Measurements from ENCODE around the gene FARP2.
"Not testable (repeated sequence)": the region's sequence is repeated elsewhere in the genome, so short reads cannot be mapped to it uniquely, and the experiment has no call there.

Gene FARP2

DNA sequence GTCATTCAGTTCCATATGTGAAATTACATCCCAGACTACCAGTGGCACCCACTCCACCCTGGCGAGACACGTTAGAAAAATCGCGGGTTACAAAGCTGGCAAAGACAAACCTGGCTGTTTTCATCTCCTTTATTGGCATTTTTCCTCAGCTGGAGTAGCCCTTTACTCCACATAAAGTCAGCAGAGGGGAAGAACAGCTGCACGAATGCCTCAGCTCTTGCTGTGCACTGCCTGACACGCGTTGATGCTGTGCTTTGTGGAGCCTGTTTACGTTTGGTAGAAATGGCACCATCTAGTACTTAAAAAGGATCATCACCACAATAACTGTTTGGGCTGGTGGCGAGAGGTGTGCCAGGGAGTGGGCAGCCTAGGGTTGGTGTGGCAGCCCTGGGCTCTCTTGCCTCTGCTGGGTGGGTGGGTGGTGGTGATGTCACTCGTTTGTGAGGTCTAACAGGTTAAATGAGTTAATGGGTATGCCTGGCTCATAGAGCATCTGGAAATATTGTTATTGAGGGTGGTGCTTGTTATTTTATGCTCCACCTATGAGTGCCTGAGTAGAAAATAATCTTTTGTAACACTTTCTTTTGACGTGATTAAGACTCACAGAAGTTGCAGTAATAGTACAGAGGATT is 16.4 kb downstream of the FARP2 start:
- no peak for DNase-seq (ENCODE audit: low read depth)

- no peak for DNase-seq (ENCODE audit: low read depth)
Observed at GRCh38 chr2:241373446-241373845, 17.4 kb downstream of the FARP2 start.

DNA sequence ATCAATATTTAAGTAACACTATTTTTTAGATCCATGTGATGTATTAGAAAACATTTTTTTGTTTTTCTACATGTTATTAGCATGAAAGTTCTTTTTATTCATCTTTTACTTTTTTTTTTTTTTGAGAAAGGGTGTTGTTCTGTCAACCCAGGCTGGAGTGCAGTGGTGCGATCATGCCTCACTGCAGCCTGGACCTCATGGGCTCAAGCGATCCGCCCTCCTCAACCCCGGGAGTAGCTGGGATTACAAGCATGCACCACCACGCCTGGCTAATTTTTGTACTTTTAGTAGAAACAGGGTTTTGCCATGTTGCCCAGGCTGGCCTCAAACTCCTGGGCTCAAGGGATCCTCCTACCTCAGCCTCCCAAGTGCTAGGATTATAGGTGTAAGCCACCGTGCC is 17.8 kb downstream of the FARP2 start:
- DNase-seq (ENCODE audit: low read depth) = not testable (repeated sequence)

- no peak for DNase-seq (ENCODE audit: low read depth)
Observed at GRCh38 chr2:241375300-241375699, 19.2 kb downstream of the FARP2 start.

DNA sequence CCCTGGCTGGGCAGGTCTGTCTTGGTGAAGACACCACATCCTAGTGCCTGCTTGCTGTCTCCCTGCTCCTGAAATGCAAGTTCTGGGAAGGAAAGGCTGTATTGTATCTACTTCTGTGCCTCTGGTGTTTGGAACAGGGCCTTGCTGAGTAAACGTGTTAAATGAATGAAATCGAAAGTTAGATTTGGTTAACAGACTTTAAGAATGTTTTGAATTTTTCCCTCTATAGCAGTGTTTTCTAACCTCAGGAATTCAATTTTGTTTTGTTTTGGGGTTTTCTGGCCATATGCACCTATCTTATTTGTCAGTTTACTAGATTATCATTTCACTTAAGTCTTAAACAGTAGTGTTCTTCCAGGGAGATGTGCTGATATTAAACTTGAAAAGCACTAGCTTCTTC is 20.7 kb downstream of the FARP2 start:
- DNase-seq (ENCODE audit: low read depth) = no peak

DNA sequence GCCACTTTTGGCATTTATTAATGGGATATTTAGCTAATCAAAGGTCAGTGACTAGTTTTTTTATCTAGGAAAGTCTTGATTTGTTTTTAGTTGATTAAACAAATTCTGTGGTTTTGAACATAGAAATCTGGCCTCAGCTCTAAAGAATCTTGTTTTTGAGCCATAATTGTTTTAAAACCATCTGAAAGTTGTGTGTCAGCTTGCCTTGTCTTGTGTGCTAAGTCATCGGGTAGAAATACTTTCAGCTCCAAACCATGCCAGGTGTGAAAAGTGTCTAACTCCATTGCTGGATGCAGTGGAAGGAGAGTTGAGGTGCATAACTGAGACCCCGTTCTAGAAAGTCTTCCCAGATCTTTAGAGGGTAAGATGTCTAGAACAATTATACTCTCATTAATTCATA is 22.7 kb downstream of the FARP2 start:
- DNase-seq (ENCODE audit: low read depth) = no peak

DNA sequence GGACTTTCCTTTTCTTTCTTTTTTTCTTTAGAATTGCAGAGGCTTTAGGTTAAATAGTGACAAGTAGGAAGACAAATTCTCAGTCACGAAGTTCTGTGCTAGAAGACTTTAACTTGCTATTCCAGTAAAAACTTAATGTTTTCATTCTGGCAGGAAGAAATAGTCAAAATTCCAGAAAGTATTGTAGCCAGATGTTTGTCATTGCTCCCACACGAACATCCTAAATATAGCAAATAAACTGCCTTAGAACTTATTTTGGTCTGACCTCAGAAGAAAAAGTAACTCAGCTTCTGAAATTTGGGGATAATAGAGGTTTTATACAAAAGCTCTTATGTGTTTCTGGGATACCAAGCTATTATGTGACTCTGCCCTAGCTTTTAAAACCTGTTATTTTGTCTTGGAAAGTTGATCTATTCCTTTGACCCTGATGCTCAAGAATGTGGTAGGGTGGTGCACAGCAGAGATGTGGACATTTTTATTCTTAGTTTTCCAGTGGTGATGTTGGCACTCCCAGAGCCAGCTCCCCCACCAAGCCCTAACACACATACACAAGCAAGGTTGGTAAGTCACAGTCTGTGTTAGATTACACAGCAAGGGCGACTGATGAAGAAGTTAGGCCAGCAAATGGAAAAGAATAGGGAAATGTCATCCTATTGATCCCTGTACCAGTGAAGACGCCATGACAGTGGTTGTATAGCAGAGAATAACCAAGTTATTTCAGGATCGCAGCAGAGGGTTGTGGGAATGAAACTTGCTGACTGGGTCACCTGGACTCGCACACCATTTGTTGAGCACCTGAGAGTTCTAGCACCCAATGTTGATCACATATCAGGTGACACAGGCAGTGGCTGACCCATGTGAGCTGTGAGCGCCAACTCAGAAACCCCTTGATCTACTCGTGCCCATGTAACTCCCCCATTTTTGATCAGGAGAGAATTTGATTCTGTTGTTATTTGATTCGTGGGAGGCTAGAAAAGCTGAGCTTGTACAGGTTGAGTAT is 23.7 kb downstream of the FARP2 start:
- no peak for DNase-seq (ENCODE audit: low read depth)

GRCh38 chr2:241381872-241382271 is 25.8 kb downstream of the FARP2 start:
- DNase-seq (ENCODE audit: low read depth) = no peak

DNA sequence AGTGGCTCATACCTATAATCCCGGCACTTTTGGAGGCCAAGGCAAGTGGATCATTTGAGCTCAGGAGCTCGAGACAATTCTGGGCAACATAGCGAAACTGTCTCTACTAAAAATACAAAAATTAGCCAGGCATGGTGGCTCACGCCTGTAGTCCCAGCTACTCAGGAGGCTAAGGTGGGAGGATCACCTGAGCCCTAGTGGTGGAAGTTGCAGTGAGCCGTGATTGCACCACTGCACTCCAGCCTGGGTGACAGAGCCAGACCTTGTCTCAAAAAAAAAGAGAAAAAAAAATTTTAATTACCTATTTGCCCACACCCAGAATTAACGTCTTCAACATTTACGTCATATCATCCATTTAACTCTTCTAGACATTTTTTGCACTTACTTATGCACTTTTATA is 29.4 kb downstream of the FARP2 start:
- DNase-seq (ENCODE audit: low read depth) = not testable (repeated sequence)

DNA sequence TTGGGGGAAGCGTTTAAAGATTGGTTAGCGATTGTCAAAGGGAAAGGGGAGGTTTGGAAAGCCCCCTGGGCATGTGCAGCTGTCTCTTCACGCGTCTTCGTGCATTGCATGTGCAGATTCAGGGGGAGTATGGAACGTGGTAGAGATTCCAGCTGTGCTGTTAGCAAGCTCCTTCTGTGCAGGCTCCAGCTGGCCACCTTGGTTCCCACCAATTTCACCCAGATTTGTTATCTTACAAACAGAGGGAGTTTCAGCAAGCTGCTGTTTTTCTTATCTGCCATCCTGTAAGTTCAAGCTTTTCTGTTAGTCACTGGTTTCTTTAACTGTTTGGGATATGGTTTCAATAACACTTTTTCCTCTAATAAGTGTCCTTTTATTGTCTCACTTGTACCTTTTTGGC is 30.4 kb downstream of the FARP2 start:
- no peak for DNase-seq (ENCODE audit: low read depth)

DNA sequence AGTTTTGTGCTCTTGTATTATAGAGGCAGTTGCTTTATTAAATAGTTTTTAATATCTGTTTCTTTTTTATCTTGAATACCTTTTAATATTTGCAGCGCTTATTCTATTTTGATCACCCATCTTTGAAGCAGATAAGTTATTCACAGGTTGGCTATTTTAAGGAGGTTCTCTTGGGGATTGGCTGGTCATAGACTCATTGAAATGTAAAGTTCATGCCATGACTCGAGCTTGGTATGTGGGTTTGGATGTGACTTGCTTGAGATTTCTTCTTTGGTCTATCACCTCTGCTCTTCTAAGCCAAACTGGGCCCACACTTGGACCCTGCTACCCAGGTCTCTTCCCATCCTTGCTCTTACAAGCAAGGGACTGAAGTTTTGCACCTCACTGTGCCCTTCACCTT is 33.6 kb downstream of the FARP2 start:
- no peak for DNase-seq (ENCODE audit: low read depth)

DNA sequence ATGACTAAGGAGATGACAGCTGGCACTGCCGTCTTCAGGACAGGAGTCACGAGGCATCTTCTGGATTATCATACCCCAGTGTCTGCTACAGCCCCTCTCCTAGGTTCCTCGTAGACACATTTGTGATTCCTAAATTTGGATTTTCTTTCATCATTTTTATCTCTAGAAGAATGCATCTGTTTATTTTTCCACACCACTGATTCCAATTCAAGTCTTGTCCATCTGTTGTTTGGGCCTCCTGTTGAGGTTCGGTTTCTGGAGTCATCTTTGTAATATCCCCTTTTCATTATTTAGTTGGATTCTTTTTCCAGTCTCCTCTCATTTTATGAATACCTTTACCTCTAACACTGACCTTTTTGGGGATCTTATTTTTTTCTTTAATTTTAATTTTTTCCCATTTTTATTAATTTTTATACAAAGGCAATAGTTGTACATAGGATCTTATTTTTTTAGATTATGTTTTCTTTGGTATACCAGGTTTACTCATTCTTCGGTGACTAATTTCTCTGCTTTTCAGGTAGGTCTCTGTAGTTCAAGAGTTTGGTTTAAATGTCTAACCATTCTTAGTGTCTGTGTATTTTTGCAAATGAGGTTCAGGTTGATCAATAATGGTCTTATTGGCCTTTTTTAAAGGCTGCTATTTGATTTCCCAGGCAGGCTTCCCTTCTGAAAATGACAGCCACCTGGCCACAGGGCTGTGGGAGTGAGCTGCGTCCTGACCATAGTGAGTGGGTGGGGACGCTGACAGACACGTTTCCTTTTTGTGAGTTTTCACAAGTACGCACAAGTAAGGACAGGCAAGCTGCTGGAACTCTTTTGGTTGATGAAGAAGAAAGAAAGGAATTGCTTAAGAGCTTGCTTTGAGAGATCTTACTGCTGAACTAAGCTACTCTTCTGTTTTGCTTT is 34.5 kb downstream of the FARP2 start:
- DNase-seq (ENCODE audit: low read depth) = no peak

GRCh38 chr2:241391892-241392665 is 36.0 kb downstream of the FARP2 start:
- no peak for DNase-seq (ENCODE audit: low read depth)

- DNase-seq (ENCODE audit: low read depth) = not testable (repeated sequence)
Observed at GRCh38 chr2:241392753-241393152, 36.7 kb downstream of the FARP2 start.

DNA sequence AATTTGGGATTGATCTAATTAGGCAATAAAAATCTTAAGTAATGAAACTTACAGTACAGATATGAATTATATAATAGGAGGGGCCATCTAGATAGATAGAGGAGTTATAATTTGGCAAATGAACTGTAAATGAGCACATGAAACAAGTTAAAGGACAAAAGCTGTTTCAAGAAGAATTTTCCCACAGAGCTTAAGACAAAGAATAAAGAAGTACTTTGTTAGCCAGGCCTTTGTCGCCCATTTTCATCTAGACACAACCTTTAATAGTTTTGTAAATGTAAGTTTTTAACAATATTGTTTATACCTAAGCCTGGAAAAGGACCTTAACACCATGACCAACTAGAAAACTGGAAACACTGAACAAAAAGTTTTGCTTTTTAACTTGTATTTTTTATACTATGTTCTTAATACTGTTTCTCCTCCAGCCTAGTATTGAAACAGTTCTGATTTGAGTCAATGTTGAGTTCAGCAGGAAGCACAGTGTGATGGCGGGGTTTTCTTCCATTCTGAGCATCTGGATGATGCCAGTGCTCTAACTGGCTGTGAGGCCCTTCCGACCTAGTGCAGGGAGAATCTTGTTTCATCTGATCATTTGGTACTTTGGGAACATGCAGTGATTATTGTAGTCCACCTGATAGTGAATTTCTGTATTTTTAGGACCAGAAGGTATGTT is 37.6 kb downstream of the FARP2 start:
- no peak for DNase-seq (ENCODE audit: low read depth)

GRCh38 chr2:241396809-241397208 is 40.7 kb downstream of the FARP2 start:
- not testable (repeated sequence) for DNase-seq (ENCODE audit: low read depth)

DNA sequence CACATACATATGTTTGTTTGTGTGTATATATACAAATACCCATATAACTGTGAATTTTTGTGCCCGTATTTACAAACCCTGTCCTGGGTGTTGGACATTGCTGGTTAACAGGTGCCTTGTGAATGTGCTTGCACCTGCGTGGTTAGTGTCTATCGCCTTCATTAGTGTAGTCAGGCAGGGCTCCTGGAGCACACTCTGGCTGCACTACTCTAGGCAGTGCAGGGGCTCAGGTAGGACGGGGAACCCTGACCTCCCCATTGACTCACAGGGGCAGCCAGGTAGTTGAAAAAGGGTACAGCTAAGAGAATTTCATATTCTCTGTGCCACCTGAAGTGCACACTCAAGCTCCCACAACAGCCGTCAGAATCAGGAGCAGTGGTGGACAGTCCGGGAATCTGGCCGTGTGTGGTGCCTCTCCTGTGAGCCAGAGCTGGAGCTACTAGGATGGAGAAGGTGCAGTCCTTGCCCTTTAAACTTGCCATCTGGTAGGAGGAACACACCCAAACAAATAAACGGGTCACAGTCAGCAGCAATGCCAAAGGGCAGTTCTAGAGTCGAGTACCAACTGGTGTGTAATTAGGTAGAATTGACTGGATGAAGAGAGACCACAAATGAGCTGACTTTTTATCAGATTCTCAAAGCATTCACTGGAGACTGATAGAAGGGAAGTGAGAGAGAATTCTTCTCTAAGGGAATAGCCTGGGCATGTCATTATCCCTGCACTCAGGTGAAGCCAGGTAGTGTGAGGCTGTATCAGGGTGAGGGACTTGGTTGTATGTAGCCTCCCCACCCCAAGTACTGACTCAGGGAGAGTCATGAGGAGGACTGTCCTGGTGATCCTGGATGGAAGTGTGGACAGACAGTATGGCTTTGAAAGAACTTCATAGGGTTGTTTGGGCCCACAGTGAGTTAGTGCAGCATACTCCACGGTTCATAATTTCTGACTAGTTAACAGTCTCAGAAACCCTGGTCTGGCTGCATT is 44.1 kb downstream of the FARP2 start:
- no peak for DNase-seq (ENCODE audit: low read depth)

- no peak for DNase-seq (ENCODE audit: low read depth)
Observed at GRCh38 chr2:241408849-241409248, 52.8 kb downstream of the FARP2 start.

DNA sequence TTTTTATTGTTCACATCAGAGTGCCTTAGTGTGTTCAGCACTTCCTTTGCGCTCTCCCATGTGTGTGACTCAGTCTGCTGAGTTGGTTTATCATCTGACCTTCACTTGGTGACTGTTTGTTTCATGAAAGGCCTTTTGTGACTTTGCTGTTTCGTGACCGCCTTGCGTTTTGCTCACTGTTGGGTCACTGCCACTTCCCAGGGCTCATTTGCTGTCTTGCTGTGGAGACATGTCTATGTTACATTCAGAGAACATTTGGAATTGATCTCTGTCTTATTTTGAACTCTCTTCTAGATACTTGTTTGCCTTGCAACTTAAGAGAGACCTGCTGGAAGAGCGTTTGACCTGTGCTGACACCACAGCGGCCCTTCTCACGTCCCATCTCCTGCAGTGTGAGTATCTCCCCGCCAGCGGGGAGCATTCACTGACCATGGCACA is 54.7 kb downstream of the FARP2 start:
- no peak for DNase-seq (ENCODE audit: low read depth)

GRCh38 chr2:241412144-241412543 is 56.1 kb downstream of the FARP2 start:
- DNase-seq (ENCODE audit: low read depth) = no peak

Measured in activated T-cell treated with anti-CD3 and anti-CD28 coated beads for 1 hour (primary cell).